ENCODE results near the gene CIDEC. TPM values are rescaled to one million over a fixed set of nuclear protein-coding genes. Genes with fewer than 3 reads are reported as not detected.

Gene CIDEC
- total and polyA plus RNA-seq, 9 of the 15 experiments (the other 6 are each of a cell fraction or from before 2014, with no cell fraction given) = not detected

- TF ChIP-seq, protein P1, sequence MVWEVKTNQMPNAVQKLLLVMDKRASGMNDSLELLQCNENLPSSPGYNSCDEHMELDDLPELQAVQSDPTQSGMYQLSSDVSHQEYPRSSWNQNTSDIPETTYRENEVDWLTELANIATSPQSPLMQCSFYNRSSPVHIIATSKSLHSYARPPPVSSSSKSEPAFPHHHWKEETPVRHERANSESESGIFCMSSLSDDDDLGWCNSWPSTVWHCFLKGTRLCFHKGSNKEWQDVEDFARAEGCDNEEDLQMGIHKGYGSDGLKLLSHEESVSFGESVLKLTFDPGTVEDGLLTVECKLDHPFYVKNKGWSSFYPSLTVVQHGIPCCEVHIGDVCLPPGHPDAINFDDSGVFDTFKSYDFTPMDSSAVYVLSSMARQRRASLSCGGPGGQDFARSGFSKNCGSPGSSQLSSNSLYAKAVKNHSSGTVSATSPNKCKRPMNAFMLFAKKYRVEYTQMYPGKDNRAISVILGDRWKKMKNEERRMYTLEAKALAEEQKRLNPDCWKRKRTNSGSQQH (CRISPR knock-in tag; IDR thresholded peaks at IDR 0.05) = peak; percentile 82
- TF ChIP-seq KDM1A (IDR thresholded peaks at IDR 0.05) (peak in 1 of 2 experiments; percentile 34; a peak in 1 of 4 replicates), UBTF (IDR thresholded peaks at IDR 0.05; ENCODE audit: borderline replicate concordance in 1 of 2, low read depth in 2 of 2, low read length in 2 of 2) (no peak), TAF9B (IDR thresholded peaks at IDR 0.05; ENCODE audit: partially characterized antibody) (no peak), NFE2 (IDR thresholded peaks at IDR 0.05; ENCODE audit: low read depth) (no peak), E4F1 (CRISPR knock-in tag; IDR thresholded peaks at IDR 0.05; ENCODE audit: borderline replicate concordance) (no peak), PCBP2 (IDR thresholded peaks at IDR 0.05; ENCODE audit: low read depth, low read length, poor library complexity, severe bottlenecking) (peak; percentile 53), NBN (IDR thresholded peaks at IDR 0.05; ENCODE audit: low read depth) (0 out of 2 replicates have a peak, but pooled peaks have one; percentile 22), HNRNPK (IDR thresholded peaks at IDR 0.05; ENCODE audit: low read depth, low read length, poor library complexity, severe bottlenecking) (peak; percentile 48), NR2F6 (CRISPR knock-in tag; IDR thresholded peaks at IDR 0.05) (no peak), SPI1 (IDR thresholded peaks at IDR 0.05; ENCODE audit: borderline replicate concordance, low read depth, low read length) (no peak), NKRF (IDR thresholded peaks at IDR 0.05; ENCODE audit: borderline replicate concordance) (peak; percentile 55; the same call in 1 of the 2 replicates), ZBTB26 (CRISPR knock-in tag; IDR thresholded peaks at IDR 0.05) (0 out of 2 replicates have a peak, but pooled peaks have one; percentile 81), ZEB2 (IDR thresholded peaks at IDR 0.05) (0 out of 2 replicates have a peak, but pooled peaks have one; percentile 17), NR2C2 (CRISPR knock-in tag; IDR thresholded peaks at IDR 0.05) (no peak), NR2C2 (tag; IDR thresholded peaks at IDR 0.05) (no peak)
- TF ChIP-seq, protein P2, sequence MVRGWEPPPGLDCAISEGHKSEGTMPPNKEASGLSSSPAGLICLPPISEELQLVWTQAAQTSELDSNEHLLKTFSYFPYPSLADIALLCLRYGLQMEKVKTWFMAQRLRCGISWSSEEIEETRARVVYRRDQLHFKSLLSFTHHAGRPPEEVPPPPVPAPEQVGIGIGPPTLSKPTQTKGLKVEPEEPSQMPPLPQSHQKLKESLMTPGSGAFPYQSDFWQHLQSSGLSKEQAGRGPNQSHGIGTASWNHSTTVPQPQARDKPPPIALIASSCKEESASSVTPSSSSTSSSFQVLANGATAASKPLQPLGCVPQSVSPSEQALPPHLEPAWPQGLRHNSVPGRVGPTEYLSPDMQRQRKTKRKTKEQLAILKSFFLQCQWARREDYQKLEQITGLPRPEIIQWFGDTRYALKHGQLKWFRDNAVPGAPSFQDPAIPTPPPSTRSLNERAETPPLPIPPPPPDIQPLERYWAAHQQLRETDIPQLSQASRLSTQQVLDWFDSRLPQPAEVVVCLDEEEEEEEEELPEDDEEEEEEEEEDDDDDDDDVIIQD (CRISPR knock-in tag; IDR thresholded peaks at IDR 0.05) = no peak
Measured at GRCh38 chr3:9899289-9899791, 19.3 kb upstream of the CIDEC start (continued).
